Measurements from ENCODE around the gene CNTN1.

GRCh38 chr12:40662366-40662765, 29.9 kb upstream of the CNTN1 start:
- TF ChIP-seq POLR2AphosphoS5 (IDR thresholded peaks at IDR 0.05; ENCODE audit: low read depth, low read length), result no peak
- no peak for TF ChIP-seq SIN3A (IDR thresholded peaks at IDR 0.05; ENCODE audit: borderline replicate concordance, insufficient read depth, low read length)

Measured in PFSK-1 (cell line).